ENCODE measurements around the gene ARID1B. TPM values are rescaled to one million over a fixed set of nuclear protein-coding genes. Genes with fewer than 3 reads are reported as not detected.
A peak's percentile ranks its signal among the peaks of the same experiment; 100 is the strongest.

The ARID1B gene
- total and polyA plus RNA-seq, 2 experiments from 2014 or later, result 41.9 to 72.7 TPM

DNA sequence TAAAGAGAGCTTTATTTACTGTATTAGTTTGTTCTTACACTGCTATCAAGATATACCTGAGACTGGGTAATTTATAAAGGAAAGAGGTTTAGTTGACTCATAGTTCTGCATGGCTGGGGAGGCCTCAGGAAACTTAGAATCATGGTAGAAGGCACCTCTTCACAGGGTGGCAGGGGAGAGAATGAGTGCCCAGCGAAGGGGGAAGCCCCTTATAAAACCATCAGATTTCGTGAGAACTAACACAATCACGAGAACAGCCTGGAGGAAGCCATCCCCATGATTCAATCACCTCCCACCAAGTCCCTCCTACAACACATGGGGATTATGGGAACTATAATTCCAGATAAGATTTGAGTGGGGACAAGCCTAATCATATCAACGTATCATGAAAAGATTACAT, 27.2 kb downstream of the ARID1B start:
- H3K9me3 ChIP-seq (ENCODE audit: low read depth), result no peaks in the 10 kb centered on the region
- no peak overlapping the region for H3K27ac ChIP-seq
- no peaks in the 10 kb centered on the region for H3K27me3 ChIP-seq
- H3K36me3 ChIP-seq, result no peaks in the 10 kb centered on the region
- TF ChIP-seq, protein P1, sequence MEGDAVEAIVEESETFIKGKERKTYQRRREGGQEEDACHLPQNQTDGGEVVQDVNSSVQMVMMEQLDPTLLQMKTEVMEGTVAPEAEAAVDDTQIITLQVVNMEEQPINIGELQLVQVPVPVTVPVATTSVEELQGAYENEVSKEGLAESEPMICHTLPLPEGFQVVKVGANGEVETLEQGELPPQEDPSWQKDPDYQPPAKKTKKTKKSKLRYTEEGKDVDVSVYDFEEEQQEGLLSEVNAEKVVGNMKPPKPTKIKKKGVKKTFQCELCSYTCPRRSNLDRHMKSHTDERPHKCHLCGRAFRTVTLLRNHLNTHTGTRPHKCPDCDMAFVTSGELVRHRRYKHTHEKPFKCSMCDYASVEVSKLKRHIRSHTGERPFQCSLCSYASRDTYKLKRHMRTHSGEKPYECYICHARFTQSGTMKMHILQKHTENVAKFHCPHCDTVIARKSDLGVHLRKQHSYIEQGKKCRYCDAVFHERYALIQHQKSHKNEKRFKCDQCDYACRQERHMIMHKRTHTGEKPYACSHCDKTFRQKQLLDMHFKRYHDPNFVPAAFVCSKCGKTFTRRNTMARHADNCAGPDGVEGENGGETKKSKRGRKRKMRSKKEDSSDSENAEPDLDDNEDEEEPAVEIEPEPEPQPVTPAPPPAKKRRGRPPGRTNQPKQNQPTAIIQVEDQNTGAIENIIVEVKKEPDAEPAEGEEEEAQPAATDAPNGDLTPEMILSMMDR (IDR thresholded peaks at IDR 0.05; ENCODE audit: low read depth, low read length), result no peak
- peaks cover 21% of the 10 kb centered on the region for H3K4me1 ChIP-seq (ENCODE audit: low read depth)
- H3K4me3 ChIP-seq, result no peak overlapping the region
- DNase-seq (ENCODE audit: low read depth in 1 of 2, low spot score in 1 of 2), result no peak

DNA sequence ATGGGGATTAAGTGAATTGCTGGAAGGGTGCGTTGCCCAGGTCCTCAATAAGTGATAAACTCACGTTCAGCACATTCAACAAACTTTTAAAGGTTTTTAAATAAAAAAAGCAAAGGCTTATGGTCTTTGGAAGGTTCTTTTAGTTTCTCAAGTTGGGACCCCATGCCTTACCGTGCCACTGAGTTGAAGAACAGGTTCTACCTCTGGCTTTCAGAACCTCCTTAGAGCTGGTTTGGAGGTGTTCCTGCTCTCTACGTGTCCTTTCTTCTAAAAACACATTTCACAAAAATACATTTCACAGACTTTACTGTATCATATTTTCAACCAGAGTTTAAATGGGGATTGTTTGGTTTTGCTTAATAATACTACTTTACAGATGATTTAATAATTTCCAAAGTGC, 29.0 kb downstream of the ARID1B start:
- H3K36me3 ChIP-seq, result no peaks in the 10 kb centered on the region
- TF ChIP-seq, protein P1 (IDR thresholded peaks at IDR 0.05; ENCODE audit: low read depth, low read length), result no peak
- H3K4me3 ChIP-seq, result no peak overlapping the region
- H3K9me3 ChIP-seq (ENCODE audit: low read depth), result no peaks in the 10 kb centered on the region
- no peaks in the 10 kb centered on the region for H3K27me3 ChIP-seq
- H3K27ac ChIP-seq, result no peak overlapping the region
- no peak for DNase-seq (ENCODE audit: low read depth in 1 of 2, low spot score in 1 of 2)
- H3K4me1 ChIP-seq (ENCODE audit: low read depth), result peaks cover 21% of the 10 kb centered on the region

DNA sequence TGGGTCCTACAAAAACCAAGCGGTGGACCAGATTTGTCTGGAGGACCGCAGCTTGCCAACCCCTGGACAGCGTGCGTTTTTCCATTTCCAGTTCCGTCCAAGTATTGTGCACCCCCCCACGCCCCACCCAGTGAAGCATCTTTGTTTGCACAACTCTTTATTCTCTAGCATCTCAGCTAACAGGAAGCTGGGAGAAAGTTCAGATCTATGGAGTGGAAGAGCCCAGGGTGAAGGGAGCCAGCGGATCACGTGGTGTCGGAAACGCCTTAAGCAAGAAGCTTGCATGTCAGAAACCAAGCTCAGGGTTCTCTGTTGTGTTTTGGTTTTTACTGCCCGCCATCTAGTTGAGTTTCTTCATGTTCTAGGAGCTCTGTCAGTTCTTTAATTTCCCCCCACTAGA, 29.9 kb downstream of the ARID1B start:
- Histone ChIP-seq H3K36me3 (no peaks in the 10 kb centered on the region), H3K4me3 (no peak overlapping the region), H3K4me1 (ENCODE audit: low read depth) (peaks cover 21% of the 10 kb centered on the region), H3K27me3 (no peaks in the 10 kb centered on the region), H3K9me3 (ENCODE audit: low read depth) (no peaks in the 10 kb centered on the region), H3K27ac (peak overlapping the region; percentile 34)
- TF ChIP-seq, protein P1 (IDR thresholded peaks at IDR 0.05; ENCODE audit: low read depth, low read length), result no peak
- DNase-seq (ENCODE audit: low read depth in 1 of 2, low spot score in 1 of 2), result no peak

DNA sequence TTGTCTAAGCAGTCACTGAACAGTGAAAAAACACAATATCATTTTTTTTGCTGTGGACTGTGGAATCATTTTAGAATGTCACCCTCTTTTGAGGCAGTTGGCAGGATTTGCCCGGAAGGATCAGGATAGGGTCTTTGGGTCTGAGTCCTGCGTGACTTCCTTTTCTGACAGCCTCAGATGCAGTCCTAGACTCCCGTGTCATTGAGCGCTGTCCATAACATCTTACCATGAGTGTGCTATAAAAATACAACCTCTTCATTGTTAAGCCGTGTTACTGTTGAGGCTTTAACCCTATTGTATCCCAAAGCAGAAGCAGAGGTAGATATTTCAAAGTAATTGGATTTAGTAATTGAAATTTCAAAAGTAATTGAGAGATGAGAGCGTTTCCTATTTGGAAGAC, 30.6 kb downstream of the ARID1B start:
- Histone ChIP-seq H3K36me3 (no peaks in the 10 kb centered on the region), H3K27ac (peak overlapping the region; percentile 34), H3K27me3 (no peaks in the 10 kb centered on the region), H3K4me1 (ENCODE audit: low read depth) (peaks cover 21% of the 10 kb centered on the region), H3K4me3 (no peak overlapping the region), H3K9me3 (ENCODE audit: low read depth) (no peaks in the 10 kb centered on the region)
- TF ChIP-seq, protein P1 (IDR thresholded peaks at IDR 0.05; ENCODE audit: low read depth, low read length), result no peak
- no peak for DNase-seq (ENCODE audit: low read depth in 1 of 2, low spot score in 1 of 2)

DNA sequence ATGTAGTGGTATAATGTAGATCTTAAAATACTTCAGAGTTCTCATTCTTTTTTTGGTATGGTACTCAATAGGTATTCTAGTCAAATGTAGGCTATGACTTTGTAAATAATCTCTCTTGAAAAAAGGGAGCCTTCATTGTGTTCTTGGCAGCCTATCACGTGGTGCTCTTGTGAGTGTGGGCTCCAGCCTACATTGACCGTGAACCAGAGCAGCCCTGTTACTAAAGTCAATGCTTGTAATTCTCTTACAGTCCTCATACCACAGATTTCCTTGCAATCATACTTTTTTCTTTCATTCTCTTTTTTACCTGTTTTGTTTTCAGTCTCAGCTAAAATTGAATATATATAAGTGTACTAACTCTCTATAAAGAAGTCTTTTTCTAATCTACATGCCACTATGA, 31.1 kb downstream of the ARID1B start:
- no peaks in the 10 kb centered on the region for H3K36me3 ChIP-seq
- peak; percentile 57 to 64 for DNase-seq (ENCODE audit: low read depth in 1 of 2, low spot score in 1 of 2)
- no peak overlapping the region for H3K4me3 ChIP-seq
- no peaks in the 10 kb centered on the region for H3K27me3 ChIP-seq
- H3K9me3 ChIP-seq (ENCODE audit: low read depth), result no peaks in the 10 kb centered on the region
- TF ChIP-seq, protein P1 (IDR thresholded peaks at IDR 0.05; ENCODE audit: low read depth, low read length), result no peak
- H3K4me1 ChIP-seq (ENCODE audit: low read depth), result peaks cover 21% of the 10 kb centered on the region
- H3K27ac ChIP-seq, result peak overlapping the region; percentile 24

DNA sequence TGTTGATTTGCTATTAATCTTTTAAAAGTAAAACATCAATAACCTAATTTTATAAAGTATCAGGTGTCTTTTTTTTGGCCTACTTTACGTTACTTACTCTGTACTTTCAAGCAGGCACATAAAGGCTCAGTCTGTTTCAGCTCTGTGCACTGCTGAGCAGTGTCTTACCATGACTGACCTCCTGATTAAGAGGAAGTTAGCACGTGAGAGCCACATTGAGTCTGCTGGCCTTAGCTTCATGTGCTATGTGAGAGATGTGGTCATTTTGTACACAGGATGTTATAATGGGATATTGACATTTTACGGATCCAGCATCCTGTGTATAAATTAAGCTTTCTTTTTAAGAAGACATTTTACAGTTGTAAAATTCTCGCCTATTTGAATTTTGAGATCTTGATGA, 31.9 kb downstream of the ARID1B start:
- Histone ChIP-seq H3K4me1 (ENCODE audit: low read depth) (peaks cover 21% of the 10 kb centered on the region), H3K27me3 (no peaks in the 10 kb centered on the region), H3K36me3 (no peaks in the 10 kb centered on the region), H3K9me3 (ENCODE audit: low read depth) (no peaks in the 10 kb centered on the region), H3K27ac (no peak overlapping the region), H3K4me3 (no peak overlapping the region)
- peak in 1 of 2 donors; percentile 50 for DNase-seq (ENCODE audit: low read depth in 1 of 2, low spot score in 1 of 2)
- TF ChIP-seq, protein P1 (IDR thresholded peaks at IDR 0.05; ENCODE audit: low read depth, low read length), result no peak
